ENCODE results near the gene GJC1. TPM values are rescaled to one million over a fixed set of nuclear protein-coding genes. Genes with fewer than 3 reads are reported as not detected.

The GJC1 gene
- total and polyA plus RNA-seq, 9 of the 15 experiments (the other 6 are each of a cell fraction or from before 2014, with no cell fraction given): 0.04 to 1.4 (median 0.18) TPM; not detected in 1

- Histone ChIP-seq H3K4me3 (no peak overlapping the region), H3K4me1 (replicated peaks in 1 of 2; ENCODE audit: control insufficient read depth in 2 of 2, insufficient read depth in 2 of 2, low read length in 2 of 2) (peaks cover 0 to 15% of the 10 kb centered on the region in 2 experiments; a peak in 2 of 5 replicates), H3K27ac (ENCODE audit: extremely low read depth, low read depth, low read length) (no peak overlapping the region), H2AFZ (ENCODE audit: low read depth, low read length) (no peak overlapping the region), H3K9me3 (replicated peaks; ENCODE audit: control insufficient read depth, insufficient read depth, low read depth, low read length) (no peaks in the 10 kb centered on the region), H4K20me1 (replicated peaks; ENCODE audit: control insufficient read depth, insufficient read depth, low read length) (peaks cover 10% of the 10 kb centered on the region; the same call in 1 of the 2 replicates), H3K9me1 (ENCODE audit: control insufficient read depth, insufficient read depth, low read length) (no peaks in the 10 kb centered on the region), H3K9ac (ENCODE audit: insufficient read depth in 1 of 2, low read depth in 2 of 2, low read length in 2 of 2) (peak overlapping the region in 1 of 2 experiments; percentile 45; a peak in 1 of 4 replicates), H3K27me3 (ENCODE audit: control insufficient read depth in 2 of 2, insufficient read depth in 2 of 2, low read length in 2 of 2) (peaks cover 3 to 52% of the 10 kb centered on the region in 2 experiments; a peak in 3 of 5 replicates), H3K36me3 (ENCODE audit: control insufficient read depth, insufficient read depth, low read length) (no peaks in the 10 kb centered on the region), H3K4me2 (ENCODE audit: insufficient read depth, low read length) (no peak overlapping the region), H3K79me2 (ENCODE audit: control insufficient read depth, insufficient read depth, low read length) (no peaks in the 10 kb centered on the region)
- ChIA-PET CTCF (ENCODE audit: low intra/inter-chr PET ratio) (interaction anchor here (0.6 kb wide), 1 partner anchor 13 kb away, joined by 3 read pairs; no protein-coding TSS in a partner anchor), POLR2A (interaction anchor here (0.9 to 1.5 kb wide), 4 partner anchors 9 to 33 kb away, joined by 3 to 5 read pairs (median 4); no protein-coding TSS in a partner anchor)
- intact Hi-C loops (cut with micrococcal nuclease) (no loop called here), in situ Hi-C loops (cut with MboI) (no loop called here)
- 0 out of 2 replicates have a peak, but pooled peaks have one; percentile 22 for TF ChIP-seq CBX1 (IDR thresholded peaks at IDR 0.05; ENCODE audit: low read depth)
- peak; percentile 76 to 80 for TF ChIP-seq KDM1A (IDR thresholded peaks at IDR 0.05)
- TF ChIP-seq ZNF217 (CRISPR knock-in tag; IDR thresholded peaks at IDR 0.05): no peak
- TF ChIP-seq BCOR (IDR thresholded peaks at IDR 0.05): peak; percentile 93
- peak; percentile 88 for TF ChIP-seq SMARCA5 (IDR thresholded peaks at IDR 0.05)
- TF ChIP-seq NFE2 (IDR thresholded peaks at IDR 0.05; ENCODE audit: low read depth): no peak
- TF ChIP-seq HDAC2 (IDR thresholded peaks at IDR 0.05): 0 out of 2 replicates have a peak, but pooled peaks have one; percentile 28
- no peak for TF ChIP-seq ZBTB8A (IDR thresholded peaks at IDR 0.05; ENCODE audit: partially characterized antibody)
- TF ChIP-seq ADNP (tag; IDR thresholded peaks at IDR 0.05): peak; percentile 82
- no peak for TF ChIP-seq HMG20A (CRISPR knock-in tag; conservative IDR thresholded peaks at IDR 0.05)
- TF ChIP-seq RBM25 (IDR thresholded peaks at IDR 0.05; ENCODE audit: low read depth, low read length, severe bottlenecking): peak; percentile 68
- WGBS (ENCODE audit: insufficient coverage, low coverage, missing lambda C conversion rate): 16% methylated on average over 17 of the region's 17 CpGs
- FAIRE-seq: no peak
- no TSS peak for BruUV-seq (replicated peaks)
- ATAC-seq: no peak
- no peak for DNase-seq (ENCODE audit: extremely low read depth in 1 of 4, low spot score in 3 of 4)
These were observed 67.9 kb downstream of the GJC1 start for GRCh38 chr17:44761932-44762810.
